WTC11 (cell line): ENCODE measurements around the gene APPBP2. TPM values are rescaled to one million over a fixed set of nuclear protein-coding genes. Genes with fewer than 3 reads are reported as not detected.
A peak's percentile ranks its signal among the peaks of the same experiment; 100 is the strongest.

Experiments
- ATAC-seq: fragments of 200-7000 bp; cut with Tn5 transposase; 2 replicates; pipeline ENCODE4 v1.10.0; 2021; ENCODE audit warnings: mild to moderate bottlenecking, moderate library complexity
- CTCF ChIA-PET: fragments of 300-600 bp; sonication (Branson Sonifier 250); formaldehyde crosslinking; loops from one replicate; lab custom pipeline; 2021; ENCODE audit warnings: antibody characterized with exemption; lab: Charles Lee
- POLR2A ChIA-PET: fragments of 350-600 bp; sonication (Branson Sonifier 250); formaldehyde crosslinking; loops from one replicate; lab custom pipeline; 2021; ENCODE audit warnings: antibody characterized with exemption; lab: Charles Lee
- DNase-seq: peaks from one replicate; pipeline ENCODE4 v3.0.0; 2021; ENCODE audit warnings: low spot score
- H3K27ac Mint-ChIP-seq: 2 replicates; pipeline ENCODE4 v1.8.0; 2021; ENCODE audit warnings: mixed read lengths
- H3K27me3 Mint-ChIP-seq: 2 replicates; pipeline ENCODE4 v1.8.0; 2021; ENCODE audit warnings: low read depth, mild to moderate bottlenecking, moderate library complexity, mixed read lengths
- H3K36me3 Mint-ChIP-seq: 2 replicates; pipeline ENCODE4 v1.8.0; 2021; ENCODE audit warnings: mixed read lengths
- H3K4me1 Mint-ChIP-seq: 2 replicates; pipeline ENCODE4 v1.8.0; 2022; ENCODE audit warnings: mixed read lengths
- H3K4me3 Mint-ChIP-seq: 2 replicates; pipeline ENCODE4 v1.8.0; 2021; ENCODE audit warnings: mild to moderate bottlenecking, moderate library complexity, mixed read lengths
- H3K9me3 Mint-ChIP-seq: 2 replicates; pipeline ENCODE4 v1.8.0; 2021; ENCODE audit warnings: mixed read lengths
- EMX1 ChIP-seq: fragments of 250-450 bp; sonication (Bioruptor Pico); IDR thresholded peaks from 2 replicates; pipeline ENCODE4 v1.8.0; 2021; ENCODE audit warnings: mild to moderate bottlenecking
- ETV6 ChIP-seq: sonication (generic); formaldehyde crosslinking; IDR thresholded peaks from 2 replicates; pipeline ENCODE4 v1.8.1; 2022; ENCODE audit warnings: mild to moderate bottlenecking, missing genetic modification reagents
- HMGA2 ChIP-seq: fragments of 250-450 bp; sonication (Bioruptor Pico); IDR thresholded peaks from 2 replicates; pipeline ENCODE4 v1.4.0; 2021; ENCODE audit warnings: mild to moderate bottlenecking, moderate library complexity
- IRF2 ChIP-seq: sonication (generic); formaldehyde crosslinking; IDR thresholded peaks from 2 replicates; pipeline ENCODE4 v1.8.0; 2022; ENCODE audit warnings: low read depth, missing genetic modification reagents, borderline replicate concordance
- MYBL2 ChIP-seq: sonication (generic); formaldehyde crosslinking; IDR thresholded peaks from 2 replicates; pipeline ENCODE4 v1.8.1; 2023; ENCODE audit warnings: mild to moderate bottlenecking, moderate library complexity, missing genetic modification reagents
- NFYB ChIP-seq: sonication (generic); formaldehyde crosslinking; conservative IDR thresholded peaks from 2 replicates; pipeline ENCODE4 v1.8.0; 2022; ENCODE audit warnings: low read depth, missing genetic modification reagents
- NR2C2 ChIP-seq: sonication (generic); formaldehyde crosslinking; IDR thresholded peaks from 2 replicates; pipeline ENCODE4 v1.8.0; 2022; ENCODE audit warnings: mild to moderate bottlenecking, missing genetic modification reagents
- OVOL2 ChIP-seq: fragments of 250-450 bp; sonication (Bioruptor Pico); IDR thresholded peaks from 2 replicates; pipeline ENCODE4 v1.9.0; 2021; ENCODE audit warnings: mild to moderate bottlenecking, borderline replicate concordance
- PRRX2 ChIP-seq: fragments of 250-450 bp; sonication (Bioruptor Pico); IDR thresholded peaks from 2 replicates; pipeline ENCODE4 v1.8.0; 2021; ENCODE audit warnings: mild to moderate bottlenecking
- TCF7 ChIP-seq: sonication (generic); formaldehyde crosslinking; IDR thresholded peaks from 2 replicates; pipeline ENCODE4 v1.8.0; 2022; ENCODE audit warnings: mild to moderate bottlenecking, low read depth, missing genetic modification reagents, moderate library complexity
- TEAD4 ChIP-seq: sonication (generic); formaldehyde crosslinking; IDR thresholded peaks from 2 replicates; pipeline ENCODE4 v1.8.0; 2022; ENCODE audit warnings: mild to moderate bottlenecking, missing genetic modification reagents
- ZNF263 ChIP-seq: sonication (generic); formaldehyde crosslinking; IDR thresholded peaks from 2 replicates; pipeline ENCODE4 v1.8.1; 2022; ENCODE audit warnings: low read depth, mild to moderate bottlenecking, moderate library complexity, missing genetic modification reagents
- ZNF423 ChIP-seq: fragments of 250-450 bp; sonication (Bioruptor Pico); IDR thresholded peaks from 2 replicates; pipeline ENCODE4 v2.1.2; 2022; ENCODE audit warnings: mild to moderate bottlenecking, moderate library complexity
- total RNA-seq: library from RNA; stranded (reverse); gene quantifications from 3 replicates; pipeline ENCODE4 v1.2.3, GENCODE V29; 2021
- TF ChIP-seq, protein P1 (sequence below): sonication (generic); formaldehyde crosslinking; IDR thresholded peaks from 2 replicates; pipeline ENCODE4 v1.8.1; 2023; ENCODE audit warnings: mild to moderate bottlenecking, missing genetic modification reagents
- TF ChIP-seq, protein P2 (sequence below): fragments of 250-450 bp; sonication (Bioruptor Pico); IDR thresholded peaks from 2 replicates; pipeline ENCODE4 v1.9.0; 2021; ENCODE audit warnings: moderate library complexity, mild to moderate bottlenecking, inconsistent platforms, borderline replicate concordance
- TF ChIP-seq, protein P3 (sequence below): sonication (generic); formaldehyde crosslinking; IDR thresholded peaks from 2 replicates; pipeline ENCODE4 v1.8.0; 2022; ENCODE audit warnings: missing genetic modification reagents
- TF ChIP-seq, protein P4 (sequence below): sonication (generic); formaldehyde crosslinking; IDR thresholded peaks from 2 replicates; pipeline ENCODE4 v1.8.0; 2022; ENCODE audit warnings: mild to moderate bottlenecking, missing genetic modification reagents
- TF ChIP-seq, protein P5 (sequence below): sonication (generic); formaldehyde crosslinking; conservative IDR thresholded peaks from 2 replicates; pipeline ENCODE4 v1.8.1; 2023; ENCODE audit warnings: mild to moderate bottlenecking, low read depth, missing genetic modification reagents, moderate library complexity

APPBP2 gene
- total RNA-seq, 1 experiment from 2014 or later = 15.3 TPM

DNA sequence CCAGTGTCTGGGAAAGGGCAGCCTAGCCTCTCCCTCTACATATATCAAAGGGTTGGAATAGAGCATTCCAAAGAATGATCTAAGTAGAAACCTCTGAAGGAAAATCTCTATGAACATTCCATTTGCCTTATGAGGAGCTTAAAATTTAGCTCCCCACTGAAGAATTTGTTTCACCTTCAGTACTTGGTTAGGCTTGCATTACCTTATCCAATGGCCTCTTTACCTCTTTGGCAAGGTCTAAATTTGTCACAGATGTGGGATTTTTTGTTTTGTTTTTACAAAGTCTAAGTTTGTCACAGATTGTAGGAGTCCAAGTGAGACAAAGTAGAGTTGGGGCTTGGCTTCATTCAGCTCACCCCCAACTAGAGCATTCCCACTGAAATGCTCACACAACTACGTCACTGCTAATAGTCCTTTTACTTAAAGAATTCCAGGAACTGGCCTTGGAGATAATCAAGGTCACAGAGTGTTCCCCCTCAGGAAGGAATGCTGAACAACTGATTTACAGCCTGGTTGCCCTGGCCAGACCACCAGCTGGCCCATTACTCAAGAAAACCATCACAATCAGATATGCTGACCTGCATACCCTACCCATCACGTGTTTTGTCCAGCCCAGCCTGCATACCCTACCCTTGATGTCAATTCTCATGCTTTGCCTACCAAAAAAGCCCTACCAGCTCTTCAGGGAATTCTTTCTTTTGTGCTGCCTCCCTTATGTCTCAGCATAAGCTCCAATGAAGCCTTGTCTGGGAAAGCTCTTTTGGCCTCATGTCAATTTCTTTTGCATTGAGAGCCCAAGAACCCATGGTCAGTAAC, 47.4 kb upstream of the APPBP2 start:
- H3K4me3 Mint-ChIP-seq = no peak overlapping the region
- no peaks in the 10 kb centered on the region; the same call in none of the 2 replicates for H3K36me3 Mint-ChIP-seq
- H3K27me3 Mint-ChIP-seq = no peaks in the 10 kb centered on the region
- H3K9me3 Mint-ChIP-seq = peaks cover 9% of the 10 kb centered on the region
- DNase-seq = no peak
- peaks cover 8% of the 10 kb centered on the region; the same call in 1 of the 2 replicates for H3K4me1 Mint-ChIP-seq
- ChIA-PET CTCF (interaction anchor here (0.6 to 0.8 kb wide), 3 partner anchors 26 to 30 kb away, joined by 3 read pairs; no protein-coding TSS in a partner anchor), POLR2A (interaction anchor here (1.5 kb wide), 1 partner anchor 26 kb away, joined by 6 read pairs; the partner anchor contains the start of gene PPM1D)
- peak; percentile 29; the same call in 1 of the 2 replicates for ATAC-seq
- TF ChIP-seq PRRX2 (CRISPR knock-in tag) (no peak), TEAD4 (CRISPR knock-in tag) (no peak), IRF2 (CRISPR knock-in tag) (no peak), EMX1 (CRISPR knock-in tag) (no peak), HMGA2 (CRISPR knock-in tag) (no peak), NR2C2 (CRISPR knock-in tag) (no peak), OVOL2 (CRISPR knock-in tag) (no peak), MYBL2 (CRISPR knock-in tag) (no peak), ZNF423 (CRISPR knock-in tag) (no peak), ZNF263 (CRISPR knock-in tag) (no peak), ETV6 (CRISPR knock-in tag) (no peak), TCF7 (CRISPR knock-in tag) (no peak), NFYB (CRISPR knock-in tag) (no peak)
- TF ChIP-seq, protein P1, sequence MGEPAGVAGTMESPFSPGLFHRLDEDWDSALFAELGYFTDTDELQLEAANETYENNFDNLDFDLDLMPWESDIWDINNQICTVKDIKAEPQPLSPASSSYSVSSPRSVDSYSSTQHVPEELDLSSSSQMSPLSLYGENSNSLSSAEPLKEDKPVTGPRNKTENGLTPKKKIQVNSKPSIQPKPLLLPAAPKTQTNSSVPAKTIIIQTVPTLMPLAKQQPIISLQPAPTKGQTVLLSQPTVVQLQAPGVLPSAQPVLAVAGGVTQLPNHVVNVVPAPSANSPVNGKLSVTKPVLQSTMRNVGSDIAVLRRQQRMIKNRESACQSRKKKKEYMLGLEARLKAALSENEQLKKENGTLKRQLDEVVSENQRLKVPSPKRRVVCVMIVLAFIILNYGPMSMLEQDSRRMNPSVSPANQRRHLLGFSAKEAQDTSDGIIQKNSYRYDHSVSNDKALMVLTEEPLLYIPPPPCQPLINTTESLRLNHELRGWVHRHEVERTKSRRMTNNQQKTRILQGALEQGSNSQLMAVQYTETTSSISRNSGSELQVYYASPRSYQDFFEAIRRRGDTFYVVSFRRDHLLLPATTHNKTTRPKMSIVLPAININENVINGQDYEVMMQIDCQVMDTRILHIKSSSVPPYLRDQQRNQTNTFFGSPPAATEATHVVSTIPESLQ (CRISPR knock-in tag) = no peak
- TF ChIP-seq, protein P2, sequence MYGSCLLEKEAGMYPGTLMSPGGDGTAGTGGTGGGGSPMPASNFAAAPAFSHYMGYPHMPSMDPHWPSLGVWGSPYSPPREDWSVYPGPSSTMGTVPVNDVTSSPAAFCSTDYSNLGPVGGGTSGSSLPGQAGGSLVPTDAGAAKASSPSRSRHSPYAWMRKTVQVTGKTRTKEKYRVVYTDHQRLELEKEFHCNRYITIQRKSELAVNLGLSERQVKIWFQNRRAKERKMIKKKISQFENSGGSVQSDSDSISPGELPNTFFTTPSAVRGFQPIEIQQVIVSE (CRISPR knock-in tag) = no peak
- TF ChIP-seq, protein P3, sequence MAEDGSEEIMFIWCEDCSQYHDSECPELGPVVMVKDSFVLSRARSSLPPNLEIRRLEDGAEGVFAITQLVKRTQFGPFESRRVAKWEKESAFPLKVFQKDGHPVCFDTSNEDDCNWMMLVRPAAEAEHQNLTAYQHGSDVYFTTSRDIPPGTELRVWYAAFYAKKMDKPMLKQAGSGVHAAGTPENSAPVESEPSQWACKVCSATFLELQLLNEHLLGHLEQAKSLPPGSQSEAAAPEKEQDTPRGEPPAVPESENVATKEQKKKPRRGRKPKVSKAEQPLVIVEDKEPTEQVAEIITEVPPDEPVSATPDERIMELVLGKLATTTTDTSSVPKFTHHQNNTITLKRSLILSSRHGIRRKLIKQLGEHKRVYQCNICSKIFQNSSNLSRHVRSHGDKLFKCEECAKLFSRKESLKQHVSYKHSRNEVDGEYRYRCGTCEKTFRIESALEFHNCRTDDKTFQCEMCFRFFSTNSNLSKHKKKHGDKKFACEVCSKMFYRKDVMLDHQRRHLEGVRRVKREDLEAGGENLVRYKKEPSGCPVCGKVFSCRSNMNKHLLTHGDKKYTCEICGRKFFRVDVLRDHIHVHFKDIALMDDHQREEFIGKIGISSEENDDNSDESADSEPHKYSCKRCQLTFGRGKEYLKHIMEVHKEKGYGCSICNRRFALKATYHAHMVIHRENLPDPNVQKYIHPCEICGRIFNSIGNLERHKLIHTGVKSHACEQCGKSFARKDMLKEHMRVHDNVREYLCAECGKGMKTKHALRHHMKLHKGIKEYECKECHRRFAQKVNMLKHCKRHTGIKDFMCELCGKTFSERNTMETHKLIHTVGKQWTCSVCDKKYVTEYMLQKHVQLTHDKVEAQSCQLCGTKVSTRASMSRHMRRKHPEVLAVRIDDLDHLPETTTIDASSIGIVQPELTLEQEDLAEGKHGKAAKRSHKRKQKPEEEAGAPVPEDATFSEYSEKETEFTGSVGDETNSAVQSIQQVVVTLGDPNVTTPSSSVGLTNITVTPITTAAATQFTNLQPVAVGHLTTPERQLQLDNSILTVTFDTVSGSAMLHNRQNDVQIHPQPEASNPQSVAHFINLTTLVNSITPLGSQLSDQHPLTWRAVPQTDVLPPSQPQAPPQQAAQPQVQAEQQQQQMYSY = no peak
- TF ChIP-seq, protein P4, sequence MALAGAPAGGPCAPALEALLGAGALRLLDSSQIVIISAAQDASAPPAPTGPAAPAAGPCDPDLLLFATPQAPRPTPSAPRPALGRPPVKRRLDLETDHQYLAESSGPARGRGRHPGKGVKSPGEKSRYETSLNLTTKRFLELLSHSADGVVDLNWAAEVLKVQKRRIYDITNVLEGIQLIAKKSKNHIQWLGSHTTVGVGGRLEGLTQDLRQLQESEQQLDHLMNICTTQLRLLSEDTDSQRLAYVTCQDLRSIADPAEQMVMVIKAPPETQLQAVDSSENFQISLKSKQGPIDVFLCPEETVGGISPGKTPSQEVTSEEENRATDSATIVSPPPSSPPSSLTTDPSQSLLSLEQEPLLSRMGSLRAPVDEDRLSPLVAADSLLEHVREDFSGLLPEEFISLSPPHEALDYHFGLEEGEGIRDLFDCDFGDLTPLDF (CRISPR knock-in tag) = no peak
- TF ChIP-seq, protein P5, sequence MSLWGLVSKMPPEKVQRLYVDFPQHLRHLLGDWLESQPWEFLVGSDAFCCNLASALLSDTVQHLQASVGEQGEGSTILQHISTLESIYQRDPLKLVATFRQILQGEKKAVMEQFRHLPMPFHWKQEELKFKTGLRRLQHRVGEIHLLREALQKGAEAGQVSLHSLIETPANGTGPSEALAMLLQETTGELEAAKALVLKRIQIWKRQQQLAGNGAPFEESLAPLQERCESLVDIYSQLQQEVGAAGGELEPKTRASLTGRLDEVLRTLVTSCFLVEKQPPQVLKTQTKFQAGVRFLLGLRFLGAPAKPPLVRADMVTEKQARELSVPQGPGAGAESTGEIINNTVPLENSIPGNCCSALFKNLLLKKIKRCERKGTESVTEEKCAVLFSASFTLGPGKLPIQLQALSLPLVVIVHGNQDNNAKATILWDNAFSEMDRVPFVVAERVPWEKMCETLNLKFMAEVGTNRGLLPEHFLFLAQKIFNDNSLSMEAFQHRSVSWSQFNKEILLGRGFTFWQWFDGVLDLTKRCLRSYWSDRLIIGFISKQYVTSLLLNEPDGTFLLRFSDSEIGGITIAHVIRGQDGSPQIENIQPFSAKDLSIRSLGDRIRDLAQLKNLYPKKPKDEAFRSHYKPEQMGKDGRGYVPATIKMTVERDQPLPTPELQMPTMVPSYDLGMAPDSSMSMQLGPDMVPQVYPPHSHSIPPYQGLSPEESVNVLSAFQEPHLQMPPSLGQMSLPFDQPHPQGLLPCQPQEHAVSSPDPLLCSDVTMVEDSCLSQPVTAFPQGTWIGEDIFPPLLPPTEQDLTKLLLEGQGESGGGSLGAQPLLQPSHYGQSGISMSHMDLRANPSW (CRISPR knock-in tag) = no peak
- H3K27ac Mint-ChIP-seq = no peak overlapping the region
